ENCODE data around the gene ZDHHC8.

GRCh38 chr22:20136603-20136873 is 4.9 kb downstream of the ZDHHC8 start:
- TF ChIP-seq CTCF (IDR thresholded peaks at IDR 0.05) (no peak), POLR2A (IDR thresholded peaks at IDR 0.05) (no peak)
